ENCODE results near the gene RABAC1. TPM values are rescaled to one million over a fixed set of nuclear protein-coding genes. Genes with fewer than 3 reads are reported as not detected.

RABAC1 gene, protein sequence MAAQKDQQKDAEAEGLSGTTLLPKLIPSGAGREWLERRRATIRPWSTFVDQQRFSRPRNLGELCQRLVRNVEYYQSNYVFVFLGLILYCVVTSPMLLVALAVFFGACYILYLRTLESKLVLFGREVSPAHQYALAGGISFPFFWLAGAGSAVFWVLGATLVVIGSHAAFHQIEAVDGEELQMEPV
- 149 and 215 TPM in 2 replicates for polyA plus RNA-seq (2011; rRNA removed)
- 67.5 and 76.7 TPM in 2 replicates for polyA minus RNA-seq (2011; rRNA and poly(A)+ RNA removed)

- ChIA-PET POLR2A (interaction anchor here (0.5 to 3.0 kb wide), 4 partner anchors 20 to 1181 kb away, joined by 3 to 28 read pairs (median 3); partner anchors contain the start of genes RPS19 and ZNF574), CTCF (interaction anchor here (0.6 to 2.7 kb wide), 3 partner anchors 9 to 76 kb away, joined by 3 to 10 read pairs (median 5); no protein-coding TSS in a partner anchor)
- no peaks in the 10 kb centered on the region for H3K27me3 ChIP-seq (ENCODE audit: control insufficient read depth, insufficient read depth, low read length)
- no peaks in the 10 kb centered on the region; the same call in 1 of the 2 replicates for H3K9me3 ChIP-seq (ENCODE audit: control insufficient read depth, insufficient read depth, low read length)
- TF ChIP-seq, protein P1, sequence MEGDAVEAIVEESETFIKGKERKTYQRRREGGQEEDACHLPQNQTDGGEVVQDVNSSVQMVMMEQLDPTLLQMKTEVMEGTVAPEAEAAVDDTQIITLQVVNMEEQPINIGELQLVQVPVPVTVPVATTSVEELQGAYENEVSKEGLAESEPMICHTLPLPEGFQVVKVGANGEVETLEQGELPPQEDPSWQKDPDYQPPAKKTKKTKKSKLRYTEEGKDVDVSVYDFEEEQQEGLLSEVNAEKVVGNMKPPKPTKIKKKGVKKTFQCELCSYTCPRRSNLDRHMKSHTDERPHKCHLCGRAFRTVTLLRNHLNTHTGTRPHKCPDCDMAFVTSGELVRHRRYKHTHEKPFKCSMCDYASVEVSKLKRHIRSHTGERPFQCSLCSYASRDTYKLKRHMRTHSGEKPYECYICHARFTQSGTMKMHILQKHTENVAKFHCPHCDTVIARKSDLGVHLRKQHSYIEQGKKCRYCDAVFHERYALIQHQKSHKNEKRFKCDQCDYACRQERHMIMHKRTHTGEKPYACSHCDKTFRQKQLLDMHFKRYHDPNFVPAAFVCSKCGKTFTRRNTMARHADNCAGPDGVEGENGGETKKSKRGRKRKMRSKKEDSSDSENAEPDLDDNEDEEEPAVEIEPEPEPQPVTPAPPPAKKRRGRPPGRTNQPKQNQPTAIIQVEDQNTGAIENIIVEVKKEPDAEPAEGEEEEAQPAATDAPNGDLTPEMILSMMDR (IDR thresholded peaks at IDR 0.05; ENCODE audit: low read depth, low read length): peak; percentile 29
- H3K27ac ChIP-seq (ENCODE audit: low read depth, low read length): peak within 1 kb of the TSS; percentile 95
- H3K4me3 ChIP-seq (ENCODE audit: low read depth, low read length): peak within 1 kb of the TSS; percentile 89
- peak; percentile 75 for DNase-seq (ENCODE audit: low read depth, low spot score)
Observed at GRCh38 chr19:41959056-41960053, at the start of gene RABAC1. RABAC1 (minus strand) TSS chr19:41959321; CDS start chr19:41959292, 29 bp downstream.

DNA sequence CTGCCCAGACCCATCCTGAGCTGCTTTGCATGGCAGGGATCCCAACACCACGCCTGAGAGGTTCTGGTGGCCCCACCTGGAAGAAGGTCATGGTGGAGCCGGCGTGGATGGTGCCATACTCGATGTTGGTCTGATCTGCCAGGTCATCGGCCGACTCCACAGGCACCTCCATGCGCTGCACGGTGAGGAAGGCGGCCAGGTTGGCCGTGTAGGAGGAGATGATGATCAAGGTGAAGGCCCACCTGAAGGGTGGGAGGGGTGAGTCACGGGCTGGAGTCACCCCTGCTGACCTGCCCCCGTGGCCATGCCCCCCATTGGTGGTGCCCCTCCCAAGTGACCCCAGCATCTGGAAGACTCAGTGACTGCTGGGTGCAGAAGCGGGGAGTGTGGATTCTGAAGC is 47.4 kb upstream of the RABAC1 start:
- ChIA-PET POLR2A (no interaction called here), CTCF (interaction anchor here (0.6 kb wide), 1 partner anchor 28 kb away, joined by 3 read pairs; no protein-coding TSS in a partner anchor)
- Histone ChIP-seq H3K27ac (ENCODE audit: low read depth, low read length) (no peak overlapping the region), H3K4me3 (ENCODE audit: low read depth, low read length) (no peak overlapping the region), H3K27me3 (ENCODE audit: control insufficient read depth, insufficient read depth, low read length) (peaks cover 20% of the 10 kb centered on the region), H3K9me3 (ENCODE audit: control insufficient read depth, insufficient read depth, low read length) (no peaks in the 10 kb centered on the region; the same call in 1 of the 2 replicates)
- DNase-seq (ENCODE audit: low read depth, low spot score): no peak
- TF ChIP-seq, protein P1 (IDR thresholded peaks at IDR 0.05; ENCODE audit: low read depth, low read length): no peak

- TF ChIP-seq, protein P1 (IDR thresholded peaks at IDR 0.05; ENCODE audit: low read depth, low read length): no peak
- ChIA-PET CTCF (no interaction called here), POLR2A (no interaction called here)
- Histone ChIP-seq H3K27me3 (ENCODE audit: control insufficient read depth, insufficient read depth, low read length) (peaks cover 28% of the 10 kb centered on the region), H3K9me3 (ENCODE audit: control insufficient read depth, insufficient read depth, low read length) (no peaks in the 10 kb centered on the region; the same call in 1 of the 2 replicates), H3K4me3 (ENCODE audit: low read depth, low read length) (no peak overlapping the region), H3K27ac (ENCODE audit: low read depth, low read length) (no peak overlapping the region)
- no peak for DNase-seq (ENCODE audit: low read depth, low spot score)
Observed at GRCh38 chr19:42005504-42005903, 46.4 kb upstream of the RABAC1 start.

DNA sequence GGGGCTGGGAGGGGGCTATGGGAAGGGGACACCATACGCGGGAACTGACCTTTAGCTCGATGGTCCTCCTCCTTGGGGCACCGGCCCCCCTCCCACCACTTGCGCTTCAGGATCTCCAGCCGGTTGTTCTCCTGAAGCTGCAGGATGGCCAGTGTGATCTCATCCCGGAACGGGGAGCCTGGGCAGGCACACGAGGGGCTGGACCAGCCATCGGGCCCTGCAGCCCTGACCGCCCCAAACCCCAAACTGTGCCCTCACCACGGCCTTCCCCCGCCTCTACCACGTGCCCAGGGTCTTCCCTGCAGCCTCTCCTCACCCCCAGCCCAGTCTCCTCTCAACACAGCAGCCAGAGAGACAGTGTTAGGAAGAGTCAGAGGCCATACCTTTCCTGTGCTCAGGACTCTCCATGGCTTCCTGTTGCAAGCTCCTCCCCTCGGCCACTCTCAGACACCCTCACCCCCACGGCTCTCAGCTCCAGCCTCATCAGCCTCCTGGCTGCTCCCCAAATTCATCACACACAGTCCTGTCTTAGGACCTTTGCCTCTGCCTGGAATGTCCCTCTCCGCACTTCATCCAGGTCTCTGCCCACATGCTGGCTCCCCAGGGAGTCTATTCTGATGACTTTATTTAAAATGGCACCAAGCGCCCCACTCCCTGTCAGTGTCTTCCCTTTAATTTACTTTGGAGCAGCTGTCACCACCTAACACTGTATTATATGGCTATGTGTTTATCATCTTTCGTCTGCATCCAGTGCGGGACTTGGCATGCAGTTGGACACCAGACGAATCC is 44.6 kb upstream of the RABAC1 start:
- ChIA-PET CTCF (interaction anchor here (0.6 kb wide), 1 partner anchor 33 kb away, joined by 4 read pairs; no protein-coding TSS in a partner anchor), POLR2A (no interaction called here)
- Histone ChIP-seq H3K27me3 (ENCODE audit: control insufficient read depth, insufficient read depth, low read length) (peaks cover 43% of the 10 kb centered on the region), H3K9me3 (ENCODE audit: control insufficient read depth, insufficient read depth, low read length) (no peaks in the 10 kb centered on the region; the same call in 1 of the 2 replicates), H3K4me3 (ENCODE audit: low read depth, low read length) (no peak overlapping the region), H3K27ac (ENCODE audit: low read depth, low read length) (no peak overlapping the region)
- TF ChIP-seq, protein P1 (IDR thresholded peaks at IDR 0.05; ENCODE audit: low read depth, low read length): no peak
- DNase-seq (ENCODE audit: low read depth, low spot score): no peak

Measured in AG04450 (cell line).